H1 (cell line): ENCODE results near the gene USF1. TPM values are rescaled to one million over a fixed set of nuclear protein-coding genes. Genes with fewer than 3 reads are reported as not detected.
"Not testable (repeated sequence)": the region's sequence is repeated elsewhere in the genome, so short reads cannot be mapped to it uniquely, and the experiment has no call there.

Experiments
- CTCF ChIA-PET: fragments of 300-600 bp; sonication (Branson Sonifier 250); formaldehyde crosslinking; loops from one replicate; lab custom pipeline; 2021; ENCODE audit not compliant: partially characterized antibody; lab: Charles Lee
- POLR2A ChIA-PET: fragments of 300-600 bp; sonication (Branson Sonifier 250); formaldehyde crosslinking; loops from one replicate; lab custom pipeline; 2021; ENCODE audit warnings: inconsistent platforms; ENCODE audit not compliant: partially characterized antibody; lab: Charles Lee
- DNase-seq, 2 experiments: peaks; one replicate each; pipeline versions ENCODE4 v3.0.0 to v3.0.0-alpha.2; 2010 to 2022; ENCODE audit warnings: low spot score in 2 of 2, low read depth in 1 of 2, mixed read lengths in 1 of 2
- FAIRE-seq: peaks from 2 replicates; lab custom pipeline; 2011; peaks lifted over from hg19 to GRCh38; lab: Jason Lieb, UNC
- H2AFZ ChIP-seq: 2 replicates; pipeline ENCODE4 v1.8.1; 2012; ENCODE audit warnings: low read length, inconsistent platforms
- H2AK5ac ChIP-seq: 2 replicates; pipeline ENCODE4 v1.6.1; 2013; ENCODE audit warnings: low read depth, low read length
- H2BK120ac ChIP-seq: replicated peaks from 2 replicates; pipeline ENCODE3; 2013; ENCODE audit warnings: low read depth, low read length, inconsistent platforms
- H2BK12ac ChIP-seq: 2 replicates; pipeline ENCODE4 v1.6.1; 2013; ENCODE audit warnings: low read depth, low read length
- H2BK15ac ChIP-seq: 2 replicates; pipeline ENCODE4 v1.6.1; 2013; ENCODE audit warnings: low read length
- H2BK20ac ChIP-seq: 2 replicates; pipeline ENCODE4 v1.6.1; 2013; ENCODE audit warnings: low read length
- H2BK5ac ChIP-seq: 2 replicates; pipeline ENCODE4 v1.6.1; 2013; ENCODE audit warnings: low read depth, low read length
- H3K14ac ChIP-seq: 2 replicates; pipeline ENCODE4 v1.6.1; 2013; ENCODE audit warnings: inconsistent platforms; ENCODE audit not compliant: insufficient read length
- H3K18ac ChIP-seq: 2 replicates; pipeline ENCODE4 v1.6.1; 2013; ENCODE audit warnings: low read length; ENCODE audit errors: extremely low read depth
- H3K23ac ChIP-seq: 2 replicates; pipeline ENCODE4 v1.6.1; 2013; ENCODE audit warnings: inconsistent platforms; ENCODE audit not compliant: insufficient read length
- H3K23me2 ChIP-seq: 2 replicates; pipeline ENCODE4 v1.6.1; 2013; ENCODE audit warnings: low read depth, low read length
- H3K27ac ChIP-seq: 2 replicates; pipeline ENCODE4 v1.6.1; 2011; ENCODE audit warnings: low read depth, low read length, inconsistent platforms
- H3K27me3 ChIP-seq, 4 experiments: replicated peaks in 1 of 4; 1 replicate in 1 of 4; 2 replicates in 3 of 4; pipeline versions ENCODE4 v1.6.1 to v1.8.1; 2011 to 2013; ENCODE audit warnings: low read length in 3 of 4, mild to moderate bottlenecking in 3 of 4, inconsistent platforms in 2 of 4, mixed read lengths in 2 of 4, moderate library complexity in 1 of 4; ENCODE audit not compliant: control insufficient read depth in 3 of 4, insufficient read depth in 3 of 4; ENCODE audit errors: extremely low read depth in 1 of 4
- H3K36me3 ChIP-seq, 4 experiments: 2 replicates each; pipeline versions ENCODE4 v1.6.1 to v1.8.1; 2011 to 2013; ENCODE audit warnings: mild to moderate bottlenecking in 4 of 4, low read length in 3 of 4, moderate library complexity in 2 of 4, control low read depth in 1 of 4, inconsistent platforms in 1 of 4; ENCODE audit not compliant: insufficient read depth in 4 of 4, control insufficient read depth in 2 of 4
- H3K4ac ChIP-seq: replicated peaks from 2 replicates; pipeline ENCODE3; 2013; ENCODE audit warnings: low read length, low read depth, mixed read lengths, inconsistent platforms; ENCODE audit not compliant: insufficient read length
- H3K4me1 ChIP-seq, 4 experiments: replicated peaks in 1 of 4; 1 replicate in 1 of 4; 2 replicates in 3 of 4; pipeline versions ENCODE4 v1.6.1 to v1.8.1; 2011 to 2013; ENCODE audit warnings: low read length in 3 of 4, inconsistent platforms in 2 of 4, mixed read lengths in 1 of 4; ENCODE audit not compliant: insufficient read depth in 4 of 4, control insufficient read depth in 3 of 4
- H3K4me2 ChIP-seq, 2 experiments: 2 replicates each; pipeline versions ENCODE4 v1.6.1 to v1.8.1; 2011 to 2013; ENCODE audit warnings: low read depth in 2 of 2, low read length in 2 of 2, control low read depth in 1 of 2, inconsistent platforms in 1 of 2, mild to moderate bottlenecking in 1 of 2; ENCODE audit not compliant: insufficient read depth in 1 of 2
- H3K4me3 ChIP-seq, 4 experiments: fragments of 200-600, 300-600 bp in 1 of 4; sonication (generic), shearing (Covaris generic), sonication (Bioruptor Twin) in 1 of 4; 2 replicates each; pipeline versions ENCODE4 v1.5.1 to v1.8.1; 2011 to 2016; ENCODE audit warnings: low read length in 4 of 4, low read depth in 3 of 4, control low read depth in 2 of 4, inconsistent platforms in 2 of 4, mild to moderate bottlenecking in 2 of 4, mixed read lengths in 1 of 4, moderate library complexity in 1 of 4; ENCODE audit not compliant: insufficient read depth in 2 of 4; ENCODE audit errors: extremely low read depth in 1 of 4
- H3K56ac ChIP-seq: replicated peaks from 2 replicates; pipeline ENCODE3; 2013; ENCODE audit warnings: low read depth, mild to moderate bottlenecking, mixed read lengths, low read length, inconsistent platforms; ENCODE audit not compliant: insufficient read length
- H3K79me1 ChIP-seq: 2 replicates; pipeline ENCODE4 v1.6.1; 2013; ENCODE audit warnings: low read depth, low read length, control low read depth
- H3K79me2 ChIP-seq, 2 experiments: 2 replicates each; pipeline versions ENCODE4 v1.6.1 to v1.8.1; 2012 to 2013; ENCODE audit warnings: low read length in 2 of 2, mild to moderate bottlenecking in 2 of 2, inconsistent platforms in 1 of 2; ENCODE audit not compliant: insufficient read depth in 2 of 2, control insufficient read depth in 1 of 2
- H3K9ac ChIP-seq, 4 experiments: replicated peaks in 1 of 4; 1 replicate in 1 of 4; 2 replicates in 3 of 4; pipeline versions ENCODE4 v1.6.1 to v1.8.1; 2011 to 2013; ENCODE audit warnings: low read depth in 3 of 4, low read length in 3 of 4, control low read depth in 2 of 4, mild to moderate bottlenecking in 2 of 4, moderate library complexity in 2 of 4, inconsistent platforms in 1 of 4; ENCODE audit errors: extremely low read depth in 1 of 4
- H3K9me3 ChIP-seq, 2 experiments: 2 replicates each; pipeline versions ENCODE4 v1.6.1 to v1.8.1; 2012 to 2013; ENCODE audit warnings: mild to moderate bottlenecking in 2 of 2, moderate library complexity in 2 of 2, control low read depth in 1 of 2, inconsistent platforms in 1 of 2, low read depth in 1 of 2, low read length in 1 of 2, mixed read lengths in 1 of 2; ENCODE audit not compliant: insufficient read depth in 2 of 2
- H4K20me1 ChIP-seq, 2 experiments: replicated peaks in 1 of 2; 2 replicates each; pipeline versions ENCODE3 to v1.8.1; 2011 to 2013; ENCODE audit warnings: inconsistent platforms in 2 of 2, low read length in 2 of 2, mild to moderate bottlenecking in 1 of 2; ENCODE audit not compliant: insufficient read depth in 2 of 2, control insufficient read depth in 1 of 2
- H4K5ac ChIP-seq: 2 replicates; pipeline ENCODE4 v1.6.1; 2013; ENCODE audit warnings: low read length, low read depth, mixed read lengths, inconsistent platforms; ENCODE audit not compliant: insufficient read length
- H4K8ac ChIP-seq: 2 replicates; pipeline ENCODE4 v1.8.0; 2013; ENCODE audit warnings: mild to moderate bottlenecking, moderate library complexity, low read length, inconsistent platforms; ENCODE audit not compliant: insufficient read depth; ENCODE audit errors: extremely low read depth
- H4K91ac ChIP-seq: replicated peaks from 2 replicates; pipeline ENCODE3; 2013; ENCODE audit warnings: low read length, mixed read lengths, inconsistent platforms; ENCODE audit not compliant: insufficient read length
- JUND ChIP-seq: IDR thresholded peaks from 2 replicates; pipeline ENCODE4 v1.6.1; 2011; ENCODE audit warnings: mild to moderate bottlenecking, improper control_type of control experiment, low read length
- WGBS, 2 experiments: shearing (Covaris generic) in 1 of 2; methylation state at CpG; one replicate each; pipeline versions ENCODE4 v1.1.6 to v1.1.7; 2013 to 2015; ENCODE audit warnings: low lambda C conversion rate in 2 of 2, mixed read lengths in 2 of 2, inconsistent platforms in 1 of 2, low coverage in 1 of 2, missing lambda C conversion rate in 1 of 2; ENCODE audit not compliant: insufficient replicate concordance in 2 of 2, insufficient coverage in 1 of 2, insufficient read length in 1 of 2; ENCODE audit errors: extremely low coverage in 1 of 2, missing lambda C conversion rate in 1 of 2; 5-methylcytosine and 5-hydroxymethylcytosine counted together
- polyA plus RNA-seq, 7 experiments: library from polyadenylated mRNA; depleted of rRNA in 3 of 7; stranded (reverse) in 5 of 7; unstranded in 2 of 7; fragments of >200 nt in 5 of 7; fragments of 200-250 nt in 2 of 7; gene quantifications; 1 replicate in 5 of 7; 2 replicates in 1 of 7; 4 replicates in 1 of 7; pipeline versions ENCODE4 v1.2.1 to v1.2.3, GENCODE V29; 2011 to 2013; ENCODE audit warnings: missing spikeins in 2 of 7, mixed read lengths in 2 of 7
- total RNA-seq: library from RNA; stranded (reverse); fragmentation: NEBNext Ultra II Directional; extraction: Animal tissue kit (Norgen Biotek cat#: 25700); gene quantifications from 2 replicates; pipeline ENCODE4 v1.2.1, GENCODE V29; 2021

Gene USF1
- total and polyA plus RNA-seq, 2 of the 8 experiments (the other 6 are each of a cell fraction or from before 2014, with no cell fraction given): 45.7 to 68.9 TPM

DNA sequence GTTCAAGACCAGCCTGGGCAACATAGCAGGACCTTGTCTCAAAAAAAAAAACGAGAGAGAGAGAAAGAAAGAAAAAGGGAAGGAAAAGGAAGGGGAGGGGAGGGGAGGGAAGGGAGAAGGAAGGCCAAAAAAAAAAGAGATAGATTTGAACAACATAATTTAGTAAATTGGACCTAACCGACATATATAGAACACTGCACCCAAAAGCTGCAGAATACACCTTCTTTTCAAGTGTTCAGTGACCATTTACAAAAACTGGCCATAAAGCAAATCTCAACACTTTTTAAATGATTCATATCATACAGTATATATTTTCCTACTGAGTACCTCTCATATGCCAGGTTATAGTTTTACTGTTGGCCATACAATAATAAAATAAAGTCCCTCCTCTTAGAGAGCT is 13.9 kb downstream of the USF1 start (continued):
- TF ChIP-seq JUND: no peak

DNA sequence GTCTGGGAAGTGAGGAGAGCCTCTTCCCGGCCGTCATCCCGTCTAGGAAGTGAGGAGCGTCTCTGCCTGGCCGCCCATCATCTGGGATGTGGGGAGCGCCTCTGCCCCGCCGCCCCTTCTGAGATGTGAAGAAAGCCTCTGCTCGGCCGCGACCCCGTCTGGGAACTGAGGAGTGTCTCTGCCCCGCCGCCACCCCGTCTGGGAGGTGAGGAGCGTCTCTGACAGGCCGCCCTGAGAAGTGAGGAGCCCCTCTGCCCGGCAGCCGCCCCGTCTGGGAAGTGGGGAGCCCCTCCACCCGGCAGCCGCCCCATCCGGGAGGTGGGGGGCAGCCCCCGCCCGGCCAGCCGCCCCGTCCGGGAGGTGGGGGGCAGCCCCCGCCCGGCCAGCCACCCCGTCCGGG is 16.3 kb downstream of the USF1 start:
- DNase-seq, H4K8ac ChIP-seq, H2BK15ac ChIP-seq, H3K14ac ChIP-seq, H3K56ac ChIP-seq, H3K36me3 ChIP-seq, H3K79me1 ChIP-seq, H3K79me2 ChIP-seq, H2BK12ac ChIP-seq, H3K27ac ChIP-seq, H2AFZ ChIP-seq, H4K5ac ChIP-seq, H3K23me2 ChIP-seq, CTCF ChIA-PET, H3K4me2 ChIP-seq, H2BK20ac ChIP-seq, H3K27me3 ChIP-seq, H3K4me1 ChIP-seq, H3K9ac ChIP-seq, H3K4me3 ChIP-seq, H3K18ac ChIP-seq, H2BK5ac ChIP-seq, H4K91ac ChIP-seq, H2BK120ac ChIP-seq, H3K23ac ChIP-seq, H4K20me1 ChIP-seq, POLR2A ChIA-PET, H3K4ac ChIP-seq, FAIRE-seq, H2AK5ac ChIP-seq: not testable (repeated sequence)
- 96% methylated on average over 9 of the region's 32 CpGs; no CpG with 5 or more reads in 1 of the 2 experiments for WGBS, 2 experiments
- H3K9me3 ChIP-seq: peaks cover 0 to 11% of the 10 kb centered on the region in 2 experiments; a peak in 1 of 4 replicates
